ENCODE data around the gene AXDND1.

AXDND1 gene

DNA sequence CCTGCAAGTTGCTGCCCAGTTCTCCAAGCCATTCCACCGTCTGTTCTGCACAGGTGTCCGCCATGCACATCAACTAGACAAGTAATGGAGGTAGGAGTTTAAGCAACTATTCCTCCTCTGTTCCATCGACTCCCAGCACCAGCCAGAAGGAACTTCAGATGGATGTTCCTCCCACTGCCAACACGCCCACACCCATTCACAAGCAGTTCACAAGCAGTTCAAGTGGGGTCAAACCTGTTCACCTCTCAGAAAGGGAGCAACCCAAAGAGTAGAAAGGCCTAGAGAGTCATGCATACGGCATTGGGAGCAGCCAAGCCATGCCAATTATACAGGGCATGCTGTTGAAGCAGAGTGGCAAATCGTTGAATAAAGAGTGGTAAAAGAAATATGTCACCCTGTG is 221.6 kb downstream of the AXDND1 start:
- DNase-seq, result no peak

DNA sequence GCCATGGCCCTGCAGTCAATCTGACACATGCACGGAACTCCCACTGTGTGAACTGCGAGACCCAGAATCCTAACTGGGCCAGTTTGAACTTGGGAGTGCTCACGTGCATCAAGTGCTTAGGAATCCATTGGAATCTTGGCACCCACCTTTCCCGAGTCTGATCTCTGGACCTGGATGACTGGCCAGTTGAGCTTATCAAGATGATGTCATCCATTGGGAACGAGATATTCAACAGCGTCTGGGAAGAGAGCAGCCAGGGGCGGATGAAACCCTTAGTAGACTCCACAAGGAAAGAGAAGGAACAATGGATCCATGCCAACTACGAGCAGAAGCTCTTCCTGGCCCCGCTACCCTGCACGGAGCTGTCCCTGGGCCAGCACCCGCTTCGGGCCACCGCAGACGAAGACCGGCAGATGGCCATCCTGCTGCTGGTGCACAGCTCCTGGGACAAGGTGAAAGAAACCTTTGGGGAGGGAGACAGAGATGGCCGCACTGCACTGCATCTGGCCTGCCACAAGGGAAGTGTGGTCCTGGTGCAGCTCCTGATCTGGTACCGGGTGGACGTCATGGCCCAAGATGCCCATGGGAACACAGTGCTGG is 222.8 kb downstream of the AXDND1 start:
- DNase-seq, result no peak

DNA sequence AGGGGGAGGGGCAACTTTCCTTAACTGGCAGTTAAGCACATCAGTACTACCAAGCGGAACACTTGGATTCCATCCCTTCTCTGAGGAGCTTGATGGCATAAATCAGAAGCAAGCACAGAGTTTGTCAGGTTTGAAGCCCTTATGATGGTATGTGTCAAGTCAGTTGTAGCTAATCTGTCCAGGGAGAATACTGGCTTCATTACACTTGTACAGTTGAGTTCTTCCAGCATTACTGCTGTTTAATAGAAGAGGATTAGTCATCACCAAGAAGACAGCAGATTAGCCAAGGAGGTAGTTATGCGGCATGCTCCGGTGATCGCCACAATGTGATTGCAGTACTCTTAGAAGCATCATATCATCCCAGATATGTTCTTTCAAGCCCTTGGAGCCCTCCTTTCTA is 223.7 kb downstream of the AXDND1 start:
- no peak for DNase-seq

DNA sequence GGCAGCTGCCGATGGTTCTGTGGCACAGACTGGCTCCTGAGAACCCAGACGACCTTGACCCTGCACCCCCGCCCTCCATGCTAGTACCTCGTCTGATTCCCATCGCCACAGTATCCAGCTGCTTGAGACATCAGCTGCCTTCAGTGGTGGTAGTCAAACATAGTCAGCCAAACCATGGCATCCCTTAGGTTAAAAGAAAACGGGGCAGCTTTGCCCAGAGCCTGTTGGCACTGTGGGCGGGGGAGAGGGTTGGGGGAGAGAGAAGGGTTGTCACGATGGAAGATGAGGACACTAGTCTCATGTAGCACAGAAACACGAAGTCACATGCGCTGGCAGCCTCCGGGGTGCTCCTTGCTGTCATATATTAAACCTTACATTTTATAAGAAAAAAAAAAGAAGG is 224.9 kb downstream of the AXDND1 start:
- no peak for DNase-seq

DNA sequence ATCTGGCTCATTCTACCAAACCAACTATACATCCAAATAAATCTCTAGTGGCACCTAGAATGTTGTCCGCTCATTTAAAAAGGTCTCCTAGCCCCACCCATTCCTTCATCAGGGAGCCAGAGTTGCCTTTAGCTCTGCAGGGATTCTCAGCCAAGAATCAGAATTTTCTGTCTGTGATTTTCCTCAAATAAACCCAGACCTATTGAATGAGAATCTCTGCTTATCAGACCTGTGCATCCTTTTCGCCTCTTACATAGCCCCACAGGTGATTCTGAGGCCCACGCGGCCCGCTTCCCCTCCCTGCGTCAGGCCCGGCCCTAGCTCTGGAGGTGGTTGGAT is 225.5 kb downstream of the AXDND1 start:
- DNase-seq, result no peak

DNA sequence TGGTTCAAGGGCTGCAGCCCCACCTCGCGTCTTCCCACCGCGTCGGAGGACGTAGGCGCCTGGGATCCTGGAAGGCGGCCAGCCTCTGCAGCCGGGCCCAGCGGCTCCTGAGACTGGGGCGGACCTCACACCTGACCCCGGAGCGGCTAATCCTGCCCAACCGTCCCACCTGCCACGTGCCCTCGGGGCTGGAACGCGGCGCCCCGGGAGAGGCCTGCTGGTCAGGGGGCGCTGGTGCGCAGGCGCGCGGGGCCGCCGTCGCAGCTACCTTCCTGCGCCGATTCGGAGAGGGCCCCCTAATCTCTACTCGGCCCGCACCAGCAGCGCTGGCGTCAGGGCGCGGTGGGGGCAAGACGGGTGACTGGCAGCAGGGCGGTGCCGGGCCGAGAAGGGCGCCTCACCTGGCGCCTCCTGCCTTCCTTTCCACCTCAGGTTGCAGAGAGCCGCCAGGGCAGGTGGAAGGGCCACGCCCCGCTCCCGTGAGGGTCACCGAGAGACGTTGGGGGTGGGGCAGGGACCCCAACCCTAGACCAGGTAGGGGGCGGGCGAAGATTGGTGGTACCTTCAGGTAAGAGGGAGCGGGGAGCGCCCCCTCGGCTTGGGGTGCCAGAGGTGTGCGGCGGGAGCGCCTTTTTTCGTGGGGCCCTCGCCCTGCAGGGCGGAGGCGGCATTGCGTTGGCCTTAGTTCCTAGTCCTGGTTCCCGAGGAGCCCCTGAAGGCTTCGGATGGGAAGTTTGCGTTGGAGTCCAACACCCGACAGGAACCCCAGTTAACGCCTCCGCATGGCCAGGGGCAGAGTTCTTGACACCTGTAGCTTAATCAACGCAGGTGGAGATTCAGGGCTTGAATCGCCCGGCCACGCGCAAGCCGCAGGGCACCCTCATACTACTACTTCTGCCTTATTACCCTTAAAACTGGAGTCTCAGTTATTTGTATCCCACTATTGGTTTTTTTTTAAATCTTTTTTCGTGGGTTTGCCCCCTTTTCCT is 226.1 kb downstream of the AXDND1 start, which contains the start of gene TDRD5:
Gene TDRD5, plus strand, starts transcription at position 241 of the 989 bp plus-strand sequence. CDS start 784 bp downstream, outside the sequence.
- DNase-seq, result no peak

DNA sequence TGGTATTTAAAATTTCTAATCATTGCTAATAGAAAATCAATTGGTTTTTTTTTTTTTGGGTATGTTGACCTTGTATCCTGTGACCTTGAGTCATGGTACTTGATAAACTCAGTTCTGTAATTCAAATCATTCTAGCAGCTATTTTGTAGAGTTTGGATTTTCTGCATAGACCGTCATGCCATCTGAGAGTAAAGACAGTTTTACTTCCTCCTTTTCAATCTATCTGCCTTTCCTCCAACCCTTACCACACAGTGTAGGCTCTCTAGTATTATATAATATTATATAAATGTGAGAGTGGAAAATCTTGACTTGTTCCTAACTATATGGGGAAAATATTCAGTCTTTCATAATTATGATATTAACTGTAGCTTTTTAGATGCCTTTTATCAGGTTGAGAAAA is 232.9 kb downstream of the AXDND1 start:
- DNase-seq, result no peak

DNA sequence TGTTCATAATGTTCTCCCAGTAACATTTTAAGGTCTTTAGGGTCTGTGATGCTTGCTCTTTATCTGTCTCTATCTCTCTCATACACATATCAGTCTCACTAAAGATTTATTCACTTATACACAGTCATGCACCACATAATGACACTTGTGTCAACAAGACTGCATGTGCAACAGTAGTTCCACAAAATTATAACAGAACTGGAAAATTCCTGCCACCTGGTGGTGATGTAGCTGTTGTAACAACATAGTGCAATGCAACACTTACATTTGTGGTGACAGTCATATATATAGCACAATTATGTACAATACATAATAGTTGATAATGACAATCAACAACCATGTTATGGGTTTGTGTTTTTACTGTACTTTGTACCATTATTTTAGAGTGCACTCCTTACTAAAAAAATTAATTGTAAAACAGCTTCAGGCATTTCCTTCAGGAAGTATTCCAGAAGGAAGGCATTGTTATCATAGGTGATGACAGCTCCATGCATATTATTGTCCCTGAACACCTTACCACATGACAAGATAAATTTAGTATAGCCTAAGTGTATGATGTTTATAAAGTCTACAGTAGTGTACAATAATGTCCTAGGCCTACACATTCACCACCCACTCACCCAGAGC is 234.0 kb downstream of the AXDND1 start:
- no peak for DNase-seq

DNA sequence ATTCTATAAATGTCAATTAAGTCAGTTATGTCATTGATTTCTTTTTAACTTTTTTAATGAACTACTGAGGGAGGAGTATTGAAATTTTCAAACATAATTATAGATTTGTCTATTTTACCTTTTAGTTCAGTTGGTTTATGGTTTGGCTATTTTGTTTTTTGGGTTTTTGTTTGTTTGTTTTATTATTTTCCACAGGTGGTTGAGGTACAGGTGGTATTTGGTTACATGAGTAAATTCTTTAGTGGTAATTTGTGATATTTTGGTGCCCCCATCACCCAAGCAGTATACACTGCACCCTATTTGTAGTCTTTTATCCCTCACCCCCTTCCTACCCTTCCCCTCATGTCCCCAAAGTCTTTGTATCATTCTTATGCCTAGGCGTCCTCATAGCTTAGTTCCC is 235.3 kb downstream of the AXDND1 start:
- no peak for DNase-seq
